ENCODE measurements around the gene CIAO1. TPM values are rescaled to one million over a fixed set of nuclear protein-coding genes. Genes with fewer than 3 reads are reported as not detected.
"Not testable (repeated sequence)": the region's sequence is repeated elsewhere in the genome, so short reads cannot be mapped to it uniquely, and the experiment has no call there.

CIAO1 gene
- total and polyA plus RNA-seq, 8 donors = 25.0 to 40.0 (median 29.3) TPM

- Histone ChIP-seq H3K36me3 (peaks cover 0 to 40% (median 13%) of the 10 kb centered on the region in 3 donors), H3K4me3 (no peak overlapping the region), H3K27ac (no peak overlapping the region), H3K4me1 (no peaks in the 10 kb centered on the region), H3K9me3 (no peaks in the 10 kb centered on the region), H3K27me3 (no peaks in the 10 kb centered on the region)
- WGBS, 2 donors = 89 to 98% methylated on average over 8 of the region's 8 CpGs
- intact Hi-C loops (cut with DNase I) = no loop called here
- DNase-seq (no peak), ATAC-seq (no peak), FAIRE-seq (no peak)
- TF ChIP-seq CTCF (IDR thresholded peaks at IDR 0.05) = no peak
Measured at GRCh38 chr2:96252526-96252925, 13.5 kb upstream of the CIAO1 start.

GRCh38 chr2:96253006-96253405 lies 13.0 kb upstream of the CIAO1 start:
- peaks cover 0 to under 1% (median 0%) of the 10 kb centered on the region in 3 donors for H3K4me1 ChIP-seq
- no peaks in the 10 kb centered on the region for H3K27me3 ChIP-seq
- peaks cover 0 to 40% (median 13%) of the 10 kb centered on the region in 3 donors for H3K36me3 ChIP-seq
- intact Hi-C loops (cut with DNase I) = no loop called here
- no peak for DNase-seq
- no peak for FAIRE-seq
- TF ChIP-seq CTCF (IDR thresholded peaks at IDR 0.05) = no peak
- no peak overlapping the region for H3K4me3 ChIP-seq
- no peak for ATAC-seq
- 76 to 81% methylated on average over 7 of the region's 7 CpGs for WGBS, 2 donors
- H3K9me3 ChIP-seq = no peaks in the 10 kb centered on the region
- no peak overlapping the region for H3K27ac ChIP-seq

GRCh38 chr2:96254571-96254970 lies 11.5 kb upstream of the CIAO1 start:
- 82 to 95% methylated on average over 11 of the region's 11 CpGs for WGBS, 2 donors
- no peaks in the 10 kb centered on the region for H3K9me3 ChIP-seq
- peaks cover 0 to 40% (median 13%) of the 10 kb centered on the region in 3 donors for H3K36me3 ChIP-seq
- no peak for TF ChIP-seq CTCF (IDR thresholded peaks at IDR 0.05)
- peaks cover 9 to 16% (median 9%) of the 10 kb centered on the region in 3 donors for H3K4me1 ChIP-seq
- H3K27me3 ChIP-seq = no peaks in the 10 kb centered on the region
- intact Hi-C loops (cut with DNase I) = no loop called here
- no peak overlapping the region for H3K27ac ChIP-seq
- no peak for FAIRE-seq
- H3K4me3 ChIP-seq = no peak overlapping the region
- no peak for ATAC-seq
- no peak for DNase-seq

GRCh38 chr2:96256611-96257113 lies 9.4 kb upstream of the CIAO1 start:
- FAIRE-seq = no peak
- Histone ChIP-seq H3K36me3 (peaks cover 0 to 40% (median 13%) of the 10 kb centered on the region in 3 donors), H3K9me3 (no peaks in the 10 kb centered on the region), H3K27me3 (no peaks in the 10 kb centered on the region), H3K4me1 (peaks cover 28 to 37% (median 30%) of the 10 kb centered on the region in 3 donors), H3K4me3 (no peak overlapping the region), H3K27ac (peak overlapping the region in 2 of 4 donors; percentile 57 to 92)
- intact Hi-C loops (cut with DNase I) = no loop called here
- no peak for DNase-seq
- ATAC-seq = no peak
- WGBS, 2 donors = 85 to 90% methylated on average over 6 of the region's 6 CpGs
- no peak for TF ChIP-seq CTCF (IDR thresholded peaks at IDR 0.05)

- Histone ChIP-seq H3K4me1 (peaks cover 31 to 45% (median 41%) of the 10 kb centered on the region in 3 donors), H3K36me3 (peaks cover 0 to 31% (median 13%) of the 10 kb centered on the region in 3 donors), H3K27ac (peak overlapping the region in 3 of 4 donors; percentile 7 to 92 (median 57))
- H3K9me3 ChIP-seq; intact Hi-C loops (cut with DNase I); H3K4me3 ChIP-seq; DNase-seq; H3K27me3 ChIP-seq; ATAC-seq; FAIRE-seq: not testable (repeated sequence)
- WGBS, 2 donors = 94 to 95% methylated on average over 3 of the region's 3 CpGs
Measured at GRCh38 chr2:96257744-96258143, 8.3 kb upstream of the CIAO1 start.
